ENCODE results near the gene SUSD2. TPM values are rescaled to one million over a fixed set of nuclear protein-coding genes. Genes with fewer than 3 reads are reported as not detected.
A peak's percentile ranks its signal among the peaks of the same experiment; 100 is the strongest.
"Not testable (repeated sequence)": the region's sequence is repeated elsewhere in the genome, so short reads cannot be mapped to it uniquely, and the experiment has no call there.

The SUSD2 gene
- total and polyA plus RNA-seq, 5 donors = 6.2 to 7.4 (median 7.2) TPM

DNA sequence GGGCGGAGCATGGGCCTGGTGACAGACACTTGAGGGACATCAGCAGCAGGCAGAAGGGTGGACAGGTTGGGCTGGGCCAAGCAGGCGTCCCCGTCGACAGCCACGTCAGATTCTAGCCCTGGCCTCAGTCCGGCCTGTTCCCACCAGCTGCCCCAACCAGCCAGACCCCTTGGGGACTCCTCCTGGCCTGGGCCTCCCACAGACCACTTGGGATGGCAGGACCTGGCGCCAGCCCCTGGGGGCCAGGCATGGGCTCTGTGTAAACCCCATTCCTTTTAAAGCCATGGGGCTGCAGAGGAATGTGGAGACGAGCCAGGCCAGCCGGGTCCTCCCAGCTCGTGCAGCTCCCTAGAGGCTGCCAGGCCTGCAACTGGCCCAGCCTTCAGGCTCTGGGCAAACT is 4.7 kb upstream of the SUSD2 start:
- ATAC-seq = peak; percentile 71 to 72
- H3K27ac ChIP-seq (ENCODE audit: low read length) = peak overlapping the region; percentile 53
- DNase-seq = peak; percentile 74 to 91 (median 85)
- H3K4me3 ChIP-seq (ENCODE audit: low read length) = no peak overlapping the region
- H3K27me3 ChIP-seq (ENCODE audit: control insufficient read depth, insufficient read depth) = no peaks in the 10 kb centered on the region
- WGBS = 52% methylated on average over 10 of the region's 10 CpGs
- H3K9me3 ChIP-seq (ENCODE audit: control insufficient read depth, low read length) = no peaks in the 10 kb centered on the region
- intact Hi-C loops (cut with DNase I) = loop anchor here in 3 of 4 donors (5.0 kb wide), 2 partner anchors 69 to 74 kb away; no protein-coding TSS in a partner anchor
- H3K4me1 ChIP-seq (ENCODE audit: control insufficient read depth, insufficient read depth, low read length) = peaks cover 2% of the 10 kb centered on the region

GRCh38 chr22:24177045-24177444 is 4.2 kb upstream of the SUSD2 start:
- Histone ChIP-seq H3K27me3 (ENCODE audit: control insufficient read depth, insufficient read depth) (no peaks in the 10 kb centered on the region), H3K27ac (ENCODE audit: low read length) (peak overlapping the region; percentile 53), H3K4me1 (ENCODE audit: control insufficient read depth, insufficient read depth, low read length) (peaks cover 2% of the 10 kb centered on the region), H3K4me3 (ENCODE audit: low read length) (no peak overlapping the region), H3K9me3 (ENCODE audit: control insufficient read depth, low read length) (no peaks in the 10 kb centered on the region)
- WGBS = 81% methylated on average over 5 of the region's 5 CpGs
- intact Hi-C loops (cut with DNase I) = loop anchor here in 3 of 4 donors (5.0 kb wide), 2 partner anchors 70 to 75 kb away; no protein-coding TSS in a partner anchor
- no peak for DNase-seq
- no peak for ATAC-seq

GRCh38 chr22:24177456-24177855 is 3.8 kb upstream of the SUSD2 start:
- peaks cover 2% of the 10 kb centered on the region for H3K4me1 ChIP-seq (ENCODE audit: control insufficient read depth, insufficient read depth, low read length)

DNA sequence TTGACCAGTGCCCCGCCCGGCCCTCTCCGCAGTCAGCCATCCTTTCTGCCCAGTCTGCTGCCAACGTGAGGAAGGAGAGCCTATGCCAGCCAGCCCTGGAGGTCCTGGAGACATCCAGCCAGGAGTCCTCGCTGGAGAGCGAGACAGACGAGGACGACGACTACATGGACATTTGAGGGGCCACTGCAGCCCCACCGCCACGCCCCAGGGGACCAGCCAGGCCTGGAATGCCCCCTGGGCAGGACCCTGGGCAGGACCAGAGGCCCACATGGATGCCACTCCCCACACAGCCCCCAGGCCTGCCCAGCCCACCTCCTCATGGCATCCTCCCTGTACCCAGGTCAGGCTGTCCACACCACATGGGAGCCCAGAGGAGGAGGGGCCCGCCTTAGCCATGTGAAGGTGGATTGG is 3.3 kb upstream of the SUSD2 start:
- intact Hi-C loops (cut with DNase I) = loop anchor here in 3 of 4 donors (5.0 kb wide), 2 partner anchors 71 to 76 kb away; no protein-coding TSS in a partner anchor
- Histone ChIP-seq H3K27me3 (ENCODE audit: control insufficient read depth, insufficient read depth) (no peaks in the 10 kb centered on the region), H3K4me1 (ENCODE audit: control insufficient read depth, insufficient read depth, low read length) (peaks cover 2% of the 10 kb centered on the region), H3K27ac (ENCODE audit: low read length) (no peak overlapping the region), H3K4me3 (ENCODE audit: low read length) (no peak overlapping the region), H3K9me3 (ENCODE audit: control insufficient read depth, low read length) (no peaks in the 10 kb centered on the region)
- WGBS = 87% methylated on average over 12 of the region's 12 CpGs
- DNase-seq (peak in 2 of 3 donors; percentile 51 to 57), ATAC-seq (no peak)

More at GRCh38 chr22:24177456-24177855, 3.8 kb upstream of the SUSD2 start:
- 84% methylated on average over 10 of the region's 10 CpGs for WGBS
- H3K27ac ChIP-seq (ENCODE audit: low read length) = peak overlapping the region; percentile 53
- H3K4me3 ChIP-seq (ENCODE audit: low read length) = no peak overlapping the region
- ATAC-seq = no peak
- H3K27me3 ChIP-seq (ENCODE audit: control insufficient read depth, insufficient read depth) = no peaks in the 10 kb centered on the region
- peak in 1 of 3 donors; percentile 60 for DNase-seq
- H3K9me3 ChIP-seq (ENCODE audit: control insufficient read depth, low read length) = no peaks in the 10 kb centered on the region
- intact Hi-C loops (cut with DNase I) = loop anchor here in 3 of 4 donors (5.0 kb wide), 2 partner anchors 70 to 75 kb away; no protein-coding TSS in a partner anchor

DNA sequence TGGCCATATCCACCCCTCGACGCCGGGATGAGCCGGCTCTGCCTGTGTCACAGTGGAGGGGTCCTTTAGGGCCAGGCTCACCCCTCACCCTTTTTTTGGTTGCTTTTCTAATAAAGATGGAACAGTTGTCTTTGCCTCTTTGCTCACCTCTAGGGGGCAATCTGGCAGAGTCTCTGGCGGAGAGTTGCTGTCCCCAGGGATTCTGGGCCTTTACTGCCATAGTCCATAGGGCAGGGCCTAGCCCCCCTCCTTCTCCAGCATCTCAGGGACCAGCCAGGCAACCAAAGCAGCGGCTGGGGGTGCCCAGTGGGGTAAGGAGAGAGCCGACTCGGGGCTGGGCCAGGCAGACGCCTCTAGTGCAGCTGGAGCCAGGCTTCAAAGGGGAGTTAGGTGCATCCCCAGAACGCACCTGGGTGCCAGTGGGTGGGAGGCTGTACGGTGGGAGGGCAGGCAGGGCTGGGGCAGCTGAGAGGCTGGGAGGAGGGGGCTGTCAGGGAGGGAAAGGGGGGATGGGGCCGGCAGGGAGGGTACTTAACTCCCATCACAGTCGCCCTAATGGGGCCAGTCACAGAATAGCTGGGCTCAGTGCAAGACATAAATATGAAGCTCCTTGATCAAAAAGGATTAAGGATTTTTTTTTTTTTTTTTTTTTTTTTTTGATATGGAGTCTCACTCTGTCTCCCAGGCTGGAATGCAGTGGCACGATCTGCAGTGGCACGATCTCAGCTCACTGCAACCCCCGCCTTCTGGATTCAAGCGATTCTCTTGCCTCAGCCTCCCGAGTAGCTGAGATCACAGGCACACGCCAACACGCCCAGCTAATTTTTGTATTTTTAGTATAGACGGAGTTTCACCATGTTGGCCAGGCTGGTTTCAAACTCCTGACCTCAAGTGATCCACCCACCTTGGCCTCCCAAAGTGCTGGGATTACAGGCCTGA is 2.5 kb upstream of the SUSD2 start:
- WGBS = 81% methylated on average over 21 of the region's 21 CpGs
- Histone ChIP-seq H3K27me3 (ENCODE audit: control insufficient read depth, insufficient read depth) (no peaks in the 10 kb centered on the region), H3K9me3 (ENCODE audit: control insufficient read depth, low read length) (no peaks in the 10 kb centered on the region), H3K27ac (ENCODE audit: low read length) (no peak overlapping the region), H3K4me1 (ENCODE audit: control insufficient read depth, insufficient read depth, low read length) (peaks cover 2% of the 10 kb centered on the region), H3K4me3 (ENCODE audit: low read length) (no peak overlapping the region)
- intact Hi-C loops (cut with DNase I) = loop anchor here in 3 of 4 donors (5.0 kb wide), 2 partner anchors 71 to 76 kb away; no protein-coding TSS in a partner anchor
- ATAC-seq (no peak), DNase-seq (peak in 2 of 3 donors; percentile 41 to 50)

GRCh38 chr22:24179478-24180210 is 1.6 kb upstream of the SUSD2 start:
- Histone ChIP-seq H3K27ac (ENCODE audit: low read length) (no peak overlapping the region), H3K4me3 (ENCODE audit: low read length) (no peak overlapping the region), H3K4me1 (ENCODE audit: control insufficient read depth, insufficient read depth, low read length) (peaks cover 2% of the 10 kb centered on the region), H3K27me3 (ENCODE audit: control insufficient read depth, insufficient read depth) (no peaks in the 10 kb centered on the region), H3K9me3 (ENCODE audit: control insufficient read depth, low read length) (no peaks in the 10 kb centered on the region)
- intact Hi-C loops (cut with DNase I) = loop anchor here in 3 of 4 donors (5.0 kb wide), 2 partner anchors 72 to 77 kb away; no protein-coding TSS in a partner anchor
- WGBS = 74% methylated on average over 17 of the region's 17 CpGs
- ATAC-seq (no peak), DNase-seq (peak in 2 of 3 donors; percentile 47 to 50)

DNA sequence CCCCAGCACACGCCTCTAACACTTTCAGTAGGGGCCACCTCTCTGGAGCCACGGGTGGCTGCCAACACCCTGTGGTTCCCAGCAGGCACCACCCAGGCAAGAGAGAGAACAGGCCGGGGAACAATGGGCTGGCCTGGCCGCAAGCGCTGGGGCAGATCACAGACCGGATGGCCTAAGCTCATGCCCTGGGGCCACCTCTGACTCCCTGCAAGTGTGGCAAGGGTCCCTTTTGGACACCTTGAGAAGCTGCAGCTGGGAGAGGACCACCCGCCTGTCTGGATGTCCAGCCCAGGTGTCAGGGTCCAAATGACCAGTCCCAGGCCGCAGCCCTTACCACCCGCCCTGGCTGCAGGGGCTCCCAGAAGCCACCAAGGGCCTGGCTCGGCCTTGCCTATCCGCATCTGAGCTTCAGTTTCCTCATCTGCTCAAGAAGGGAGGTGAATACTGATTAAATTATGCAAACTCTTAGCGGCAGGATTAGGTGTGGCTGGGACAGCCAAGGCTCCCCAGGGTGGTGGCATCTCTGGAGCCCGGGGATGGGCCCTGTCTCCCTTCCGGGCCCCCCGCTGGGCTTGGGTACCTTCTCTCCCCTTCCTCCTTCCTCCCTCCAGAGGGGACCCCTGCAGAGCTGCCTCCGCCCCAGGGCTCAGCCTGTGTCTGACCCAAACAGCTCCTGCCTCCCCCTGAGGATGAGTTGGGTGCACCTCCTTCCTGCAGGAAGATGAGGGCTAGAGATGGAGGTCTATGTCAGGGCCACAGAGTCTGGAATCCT is 785 bp upstream of the SUSD2 start:
- H3K27ac ChIP-seq (ENCODE audit: low read length) = no peak overlapping the region
- peak; percentile 4 to 44 for ATAC-seq
- no peaks in the 10 kb centered on the region for H3K27me3 ChIP-seq (ENCODE audit: control insufficient read depth, insufficient read depth)
- DNase-seq = peak; percentile 48 to 67 (median 63)
- peaks cover 2% of the 10 kb centered on the region for H3K4me1 ChIP-seq (ENCODE audit: control insufficient read depth, insufficient read depth, low read length)
- H3K9me3 ChIP-seq (ENCODE audit: control insufficient read depth, low read length) = no peaks in the 10 kb centered on the region
- no peak overlapping the region for H3K4me3 ChIP-seq (ENCODE audit: low read length)
- WGBS = 81% methylated on average over 16 of the region's 16 CpGs
- intact Hi-C loops (cut with DNase I) = no loop called here

DNA sequence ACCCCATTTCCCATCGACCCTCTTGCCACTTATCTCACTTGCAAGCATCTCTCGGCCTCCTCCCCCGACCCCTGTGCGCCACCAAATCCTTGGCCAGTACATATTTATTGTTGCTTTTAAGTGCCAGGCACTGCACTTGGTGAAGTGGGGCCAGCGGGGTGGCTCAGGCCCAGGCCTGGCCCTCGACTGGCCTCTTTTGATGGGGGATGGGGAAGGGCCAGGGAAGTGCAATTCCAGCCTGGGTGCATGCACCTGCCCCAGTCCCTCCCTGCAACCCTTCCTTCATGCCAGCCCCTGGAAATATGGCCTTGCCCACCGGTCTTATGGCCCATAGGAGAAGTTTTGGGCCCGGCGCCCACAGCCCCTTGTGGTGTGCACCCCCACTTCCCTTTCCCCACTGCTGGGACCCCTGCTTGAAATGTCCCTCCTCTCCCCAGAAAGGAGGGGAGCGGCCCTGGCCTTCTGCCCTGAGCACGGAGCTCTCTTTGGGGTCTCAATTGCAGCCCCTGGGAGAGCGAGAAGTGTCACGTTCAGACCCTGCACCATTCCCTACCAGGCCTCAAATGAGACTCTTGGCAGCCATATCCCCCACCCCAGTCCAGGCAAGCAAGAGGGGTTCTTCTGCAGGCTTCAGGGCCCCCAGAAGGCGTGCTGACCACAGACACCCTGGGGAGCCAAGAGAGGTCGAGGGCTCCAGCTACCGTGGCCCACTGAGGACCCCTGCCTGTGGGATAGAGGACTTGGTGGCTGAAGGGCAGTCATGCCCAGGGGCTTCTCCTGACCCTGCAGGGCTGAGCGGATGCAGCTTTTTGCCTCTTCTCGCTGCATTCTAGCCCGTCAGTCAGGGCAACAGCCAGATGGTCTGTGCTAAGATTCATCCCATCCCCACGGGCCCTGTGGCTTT is 961 bp downstream of the SUSD2 start:
- DNase-seq = peak in 2 of 3 donors; percentile 21 to 57
- no peak overlapping the region for H3K27ac ChIP-seq (ENCODE audit: low read length)
- no peaks in the 10 kb centered on the region for H3K9me3 ChIP-seq (ENCODE audit: control insufficient read depth, low read length)
- ATAC-seq = no peak
- H3K4me3 ChIP-seq (ENCODE audit: low read length) = no peak overlapping the region
- 69% methylated on average over 20 of the region's 20 CpGs for WGBS
- H3K4me1 ChIP-seq (ENCODE audit: control insufficient read depth, insufficient read depth, low read length) = peaks cover under 1% of the 10 kb centered on the region
- intact Hi-C loops (cut with DNase I) = no loop called here
- H3K27me3 ChIP-seq (ENCODE audit: control insufficient read depth, insufficient read depth) = no peaks in the 10 kb centered on the region

DNA sequence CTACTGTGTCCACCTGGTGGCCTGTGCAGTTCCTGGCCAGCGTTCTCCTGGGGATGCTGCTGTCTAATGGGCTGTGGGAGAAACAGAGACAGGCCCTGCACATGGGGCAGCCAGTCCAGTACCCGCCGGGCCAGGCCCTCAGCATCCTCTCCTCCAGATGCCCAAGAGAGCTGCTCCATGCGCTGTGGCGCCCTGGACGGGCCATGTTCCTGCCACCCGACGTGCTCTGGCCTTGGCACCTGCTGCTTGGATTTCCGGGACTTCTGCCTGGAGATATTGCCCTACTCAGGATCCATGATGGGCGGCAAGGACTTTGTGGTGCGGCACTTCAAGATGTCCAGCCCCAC is 1.6 kb downstream of the SUSD2 start:
- ATAC-seq; DNase-seq; H3K27ac ChIP-seq (ENCODE audit: low read length); H3K4me1 ChIP-seq (ENCODE audit: control insufficient read depth, insufficient read depth, low read length); H3K9me3 ChIP-seq (ENCODE audit: control insufficient read depth, low read length); H3K27me3 ChIP-seq (ENCODE audit: control insufficient read depth, insufficient read depth); intact Hi-C loops (cut with DNase I); H3K4me3 ChIP-seq (ENCODE audit: low read length): not testable (repeated sequence)
- 87% methylated on average over 11 of the region's 11 CpGs for WGBS
